Ovary (tissue), 3 donors: ENCODE results near the gene STIMATE.

Experiments used
- CTCF ChIP-seq, 3 donors: fragments of 450-650 bp in 2 of 3; fragments of 200-600 bp in 1 of 3; IDR thresholded peaks; one replicate each; pipeline versions ENCODE4 v1.5.1 to v1.8.0; 2016 to 2022; ENCODE audit warnings: antibody characterized with exemption in 3 of 3, mild to moderate bottlenecking in 1 of 3
- EP300 ChIP-seq: sonication (generic); formaldehyde crosslinking; IDR thresholded peaks from one replicate; pipeline ENCODE4 v1.6.1; 2017; ENCODE audit warnings: antibody characterized with exemption
- POLR2A ChIP-seq: fragments of 450-650 bp; IDR thresholded peaks from one replicate; pipeline ENCODE4 v1.6.1; 2017; ENCODE audit warnings: antibody characterized with exemption, mild to moderate bottlenecking, moderate library complexity
- donor health status: DM: no; HTN: no; CAD: no.

GRCh38 chr3:52872245-52872644 lies 25.1 kb downstream of the STIMATE start:
- TF ChIP-seq CTCF (IDR thresholded peaks at IDR 0.05) (no peak), POLR2A (no peak), EP300 (no peak)
